A549 (cell line): ENCODE data around the gene BDH1. TPM values are rescaled to one million over a fixed set of nuclear protein-coding genes. Genes with fewer than 3 reads are reported as not detected.
A peak's percentile ranks its signal among the peaks of the same experiment; 100 is the strongest.

Experiments
- ATAC-seq, 2 experiments: fragments of 200-7000 bp in 1 of 2; fragments of >200 bp in 1 of 2; cut with Nextera tagmentation in 1 of 2; cut with Tn5 transposase in 1 of 2; 3 replicates each; pipeline versions ENCODE4 v1.8.0 to v1.9.1; 2018 to 2020; ENCODE audit warnings: mild to moderate bottlenecking in 1 of 2, moderate library complexity in 1 of 2
- CTCF ChIA-PET: fragments of 300-600 bp; sonication (Branson Sonifier 250); formaldehyde crosslinking; extraction: SDS; loops from one replicate; lab custom pipeline; 2021; ENCODE audit warnings: antibody characterized with exemption, inconsistent platforms; lab: Yijun Ruan, JAX
- POLR2A ChIA-PET: fragments of 350-600 bp; formaldehyde crosslinking; extraction: SDS; loops from one replicate; lab custom pipeline; 2021; ENCODE audit warnings: antibody characterized with exemption, inconsistent platforms; lab: Yijun Ruan, JAX
- DNase-seq, 2 experiments: peaks; one replicate each; pipeline versions ENCODE4 v3.0.0 to v3.0.0-alpha.2; 2011 to 2016; ENCODE audit warnings: low read depth in 1 of 2, low spot score in 1 of 2
- FAIRE-seq: peaks from 2 replicates; lab custom pipeline; 2011; peaks lifted over from hg19 to GRCh38; lab: Jason Lieb, UNC
- H3K27ac ChIP-seq, 2 experiments: fragments of >200 bp; sonication (Bioruptor Twin); formaldehyde crosslinking; 3 replicates each; pipeline ENCODE4 v1.5.1; 2016 to 2017
- H3K4me1 ChIP-seq: fragments of >200 bp; sonication (Bioruptor Twin); formaldehyde crosslinking; 3 replicates; pipeline ENCODE4 v1.6.1; 2016
- H3K4me2 ChIP-seq: fragments of >200 bp; sonication (Bioruptor Twin); formaldehyde crosslinking; 3 replicates; pipeline ENCODE4 v1.6.1; 2016
- H3K4me3 ChIP-seq: fragments of >200 bp; sonication (Bioruptor Twin); formaldehyde crosslinking; 3 replicates; pipeline ENCODE4 v1.5.1; 2016
- H3K9me3 ChIP-seq: fragments of >200 bp; sonication (Bioruptor Twin); formaldehyde crosslinking; 3 replicates; pipeline ENCODE4 v1.6.1; 2016
- CHD2 ChIP-seq: fragments of 150-350 bp; IDR thresholded peaks from 2 replicates; pipeline ENCODE4 v1.6.1; 2014; ENCODE audit warnings: low read length; ENCODE audit not compliant: partially characterized antibody
- EHF ChIP-seq: fragments of 250-450 bp; sonication (Bioruptor Pico); IDR thresholded peaks from 2 replicates; pipeline ENCODE4 v1.5.0; 2020; ENCODE audit warnings: mild to moderate bottlenecking
- EHMT2 ChIP-seq: fragments of 200-600 bp; sonication (generic); IDR thresholded peaks from 2 replicates; pipeline ENCODE4 v1.6.1; 2016; ENCODE audit warnings: antibody characterized with exemption, low read depth, mild to moderate bottlenecking, moderate library complexity
- EP300 ChIP-seq, 2 experiments: fragments of >200 bp; sonication (Bioruptor Twin); formaldehyde crosslinking; IDR thresholded peaks; 2 replicates in 1 of 2; 3 replicates in 1 of 2; pipeline ENCODE4 v1.6.1; 2016 to 2017
- FOSB ChIP-seq: fragments of 250-450 bp; sonication (Bioruptor Pico); IDR thresholded peaks from 2 replicates; pipeline ENCODE4 v1.5.0; 2020; ENCODE audit warnings: mild to moderate bottlenecking, moderate library complexity
- FOXS1 ChIP-seq: fragments of 250-450 bp; sonication (Bioruptor Pico); IDR thresholded peaks from 2 replicates; pipeline ENCODE4 v1.5.0; 2020; ENCODE audit warnings: mild to moderate bottlenecking, moderate library complexity
- HDAC2 ChIP-seq: fragments of 200-600 bp; sonication (generic); IDR thresholded peaks from 2 replicates; pipeline ENCODE4 v1.6.1; 2016
- HOXA7 ChIP-seq: fragments of 250-450 bp; sonication (Bioruptor Pico); IDR thresholded peaks from 2 replicates; pipeline ENCODE4 v1.5.0; 2020; ENCODE audit warnings: mild to moderate bottlenecking, moderate library complexity
- HOXB13 ChIP-seq: fragments of 250-450 bp; sonication (Bioruptor Pico); IDR thresholded peaks from 2 replicates; pipeline ENCODE4 v1.5.0; 2020; ENCODE audit warnings: low read depth, mild to moderate bottlenecking, moderate library complexity
- KDM1A ChIP-seq: fragments of 200-600 bp; sonication (generic); IDR thresholded peaks from 2 replicates; pipeline ENCODE4 v1.6.1; 2016; ENCODE audit warnings: low read depth, mild to moderate bottlenecking
- MAFK ChIP-seq: fragments of 450-650 bp; IDR thresholded peaks from 2 replicates; pipeline ENCODE4 v1.6.1; 2014; ENCODE audit not compliant: partially characterized antibody
- MAZ ChIP-seq: fragments of 150-350 bp; IDR thresholded peaks from 2 replicates; pipeline ENCODE4 v1.6.1; 2014; ENCODE audit warnings: antibody characterized with exemption, low read depth, low read length, borderline replicate concordance
- NFE2L2 ChIP-seq: fragments of 150-350 bp; conservative IDR thresholded peaks from 2 replicates; pipeline ENCODE4 v1.6.1; 2014; ENCODE audit warnings: low read length
- NPAS2 ChIP-seq: fragments of 250-450 bp; sonication (Bioruptor Pico); IDR thresholded peaks from 2 replicates; pipeline ENCODE4 v1.8.0; 2022; ENCODE audit warnings: mild to moderate bottlenecking, moderate library complexity, borderline replicate concordance
- NR3C1 ChIP-seq: fragments of >200 bp; sonication (Bioruptor Twin); formaldehyde crosslinking; IDR thresholded peaks from 3 replicates; pipeline ENCODE4 v1.6.1; 2017
- RAD21 ChIP-seq, 2 experiments: fragments of >200 bp in 1 of 2; sonication (Bioruptor Twin) in 1 of 2; formaldehyde crosslinking in 1 of 2; IDR thresholded peaks in 1 of 2; conservative IDR thresholded peaks in 1 of 2; 2 replicates in 1 of 2; 3 replicates in 1 of 2; pipeline ENCODE4 v1.6.1; 2012 to 2018; ENCODE audit warnings: inconsistent platforms in 1 of 2
- RCOR1 ChIP-seq: fragments of 150-350 bp; IDR thresholded peaks from 2 replicates; pipeline ENCODE4 v1.6.1; 2014; ENCODE audit warnings: antibody characterized with exemption, low read length, low read depth
- SMC3 ChIP-seq: fragments of >200 bp; sonication (Bioruptor Twin); formaldehyde crosslinking; IDR thresholded peaks from 3 replicates; pipeline ENCODE4 v1.6.1; 2018; ENCODE audit warnings: inconsistent platforms
- SREBF2 ChIP-seq: fragments of 450-650 bp; IDR thresholded peaks from 2 replicates; pipeline ENCODE4 v1.6.1; 2014; ENCODE audit warnings: mild to moderate bottlenecking, moderate library complexity
- TP53 ChIP-seq: fragments of 250-450 bp; sonication (Bioruptor Pico); IDR thresholded peaks from 2 replicates; pipeline ENCODE4 v1.5.0; 2021; ENCODE audit warnings: mild to moderate bottlenecking, moderate library complexity
- ZC3H11A ChIP-seq: fragments of 450-650 bp; IDR thresholded peaks from 2 replicates; pipeline ENCODE4 v1.6.1; 2014; ENCODE audit warnings: antibody characterized with exemption, mild to moderate bottlenecking
- WGBS: methylation state at CpG from one replicate; pipeline ENCODE4 v1.1.6; 2017; ENCODE audit errors: missing lambda C conversion rate; 5-methylcytosine and 5-hydroxymethylcytosine counted together
- polyA plus RNA-seq, 4 experiments: library from polyadenylated mRNA; depleted of rRNA in 3 of 4; stranded (reverse); fragments of >200 nt; fragmentation: RNase III in 1 of 4; extraction: RNeasy Plus Mini Kit Qiagen cat#74134 plus additional on column Dnase treatment in 1 of 4; gene quantifications; 2 replicates in 3 of 4; 3 replicates in 1 of 4; pipeline ENCODE4 v1.2.3, GENCODE V29; 2011 to 2017
- TF ChIP-seq, protein P1 (sequence below): fragments of 450-650 bp; IDR thresholded peaks from 2 replicates; pipeline ENCODE4 v1.6.1; 2014; ENCODE audit warnings: antibody characterized with exemption
- TF ChIP-seq, protein P2 (sequence below): fragments of >200 bp; sonication (Bioruptor Twin); formaldehyde crosslinking; IDR thresholded peaks from 3 replicates; pipeline ENCODE4 v1.6.1; 2016
- TF ChIP-seq, protein P3 (sequence below): IDR thresholded peaks from 2 replicates; pipeline ENCODE4 v1.6.1; 2012

Gene BDH1
- polyA plus RNA-seq, 2 of the 4 experiments (the other 2 are of a cell fraction) = 3.1 to 4.6 TPM

GRCh38 chr3:197508924-197509775 lies 46.6 kb downstream of the BDH1 start:
- DNase-seq (no peak), FAIRE-seq (no peak), ATAC-seq (no peak)
- 94% methylated on average over 24 of the region's 27 CpGs for WGBS
- CTCF ChIA-PET = interaction anchor here (0.6 to 3.2 kb wide), 34 partner anchors 9 to 587 kb away, joined by 3 to 37 read pairs (median 4); no protein-coding TSS in a partner anchor
- POLR2A ChIA-PET = no interaction called here
- H3K9me3 ChIP-seq = no peaks in the 10 kb centered on the region
- H3K27ac ChIP-seq = peak overlapping the region; percentile 87 to 91
- H3K4me2 ChIP-seq = peak overlapping the region; percentile 92
- no peak for TF ChIP-seq EHMT2
- TF ChIP-seq, protein P1, sequence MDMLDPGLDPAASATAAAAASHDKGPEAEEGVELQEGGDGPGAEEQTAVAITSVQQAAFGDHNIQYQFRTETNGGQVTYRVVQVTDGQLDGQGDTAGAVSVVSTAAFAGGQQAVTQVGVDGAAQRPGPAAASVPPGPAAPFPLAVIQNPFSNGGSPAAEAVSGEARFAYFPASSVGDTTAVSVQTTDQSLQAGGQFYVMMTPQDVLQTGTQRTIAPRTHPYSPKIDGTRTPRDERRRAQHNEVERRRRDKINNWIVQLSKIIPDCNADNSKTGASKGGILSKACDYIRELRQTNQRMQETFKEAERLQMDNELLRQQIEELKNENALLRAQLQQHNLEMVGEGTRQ = no peak
- TF ChIP-seq NFE2L2 = no peak
- TF ChIP-seq NPAS2 (CRISPR knock-in tag) = no peak
- no peak for TF ChIP-seq EP300 (IDR thresholded peaks at IDR 0.05)
- no peak for TF ChIP-seq NR3C1
- no peak for TF ChIP-seq HOXA7 (CRISPR knock-in tag)
- no peak for TF ChIP-seq FOSB (CRISPR knock-in tag)
- TF ChIP-seq RAD21 (conservative IDR thresholded peaks at IDR 0.05 in 1 of 2, IDR thresholded peaks at IDR 0.05 in 1 of 2) = no peak
- TF ChIP-seq HOXB13 (CRISPR knock-in tag) = no peak
- TF ChIP-seq HDAC2 = no peak
- 0 out of 3 replicates have a peak, but pooled peaks cover 17% of the 10 kb centered on the region for H3K4me1 ChIP-seq
- no peak overlapping the region for H3K4me3 ChIP-seq

- no peak for TF ChIP-seq NPAS2 (CRISPR knock-in tag)
- TF ChIP-seq, protein P2, sequence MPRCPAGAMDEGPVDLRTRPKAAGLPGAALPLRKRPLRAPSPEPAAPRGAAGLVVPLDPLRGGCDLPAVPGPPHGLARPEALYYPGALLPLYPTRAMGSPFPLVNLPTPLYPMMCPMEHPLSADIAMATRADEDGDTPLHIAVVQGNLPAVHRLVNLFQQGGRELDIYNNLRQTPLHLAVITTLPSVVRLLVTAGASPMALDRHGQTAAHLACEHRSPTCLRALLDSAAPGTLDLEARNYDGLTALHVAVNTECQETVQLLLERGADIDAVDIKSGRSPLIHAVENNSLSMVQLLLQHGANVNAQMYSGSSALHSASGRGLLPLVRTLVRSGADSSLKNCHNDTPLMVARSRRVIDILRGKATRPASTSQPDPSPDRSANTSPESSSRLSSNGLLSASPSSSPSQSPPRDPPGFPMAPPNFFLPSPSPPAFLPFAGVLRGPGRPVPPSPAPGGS = no peak
- no peak for TF ChIP-seq ZC3H11A
- no peak for TF ChIP-seq HOXA7 (CRISPR knock-in tag)
- no peak for TF ChIP-seq MAZ
- TF ChIP-seq NFE2L2 = no peak
- TF ChIP-seq EHF (CRISPR knock-in tag) = no peak
- TF ChIP-seq RCOR1 = no peak
- no peak for TF ChIP-seq SMC3
- no peak for TF ChIP-seq SREBF2
- TF ChIP-seq FOXS1 (CRISPR knock-in tag) = no peak
- no peak for TF ChIP-seq KDM1A
- no peak for TF ChIP-seq MAFK
- TF ChIP-seq TP53 = no peak
- TF ChIP-seq, protein P3, sequence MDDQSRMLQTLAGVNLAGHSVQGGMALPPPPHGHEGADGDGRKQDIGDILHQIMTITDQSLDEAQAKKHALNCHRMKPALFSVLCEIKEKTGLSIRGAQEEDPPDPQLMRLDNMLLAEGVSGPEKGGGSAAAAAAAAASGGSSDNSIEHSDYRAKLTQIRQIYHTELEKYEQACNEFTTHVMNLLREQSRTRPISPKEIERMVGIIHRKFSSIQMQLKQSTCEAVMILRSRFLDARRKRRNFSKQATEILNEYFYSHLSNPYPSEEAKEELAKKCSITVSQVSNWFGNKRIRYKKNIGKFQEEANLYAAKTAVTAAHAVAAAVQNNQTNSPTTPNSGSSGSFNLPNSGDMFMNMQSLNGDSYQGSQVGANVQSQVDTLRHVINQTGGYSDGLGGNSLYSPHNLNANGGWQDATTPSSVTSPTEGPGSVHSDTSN = no peak
- no peak for TF ChIP-seq CHD2
- POLR2A ChIA-PET = no interaction called here
- no peaks in the 10 kb centered on the region for H3K9me3 ChIP-seq
- ATAC-seq (no peak), DNase-seq (no peak), FAIRE-seq (no peak)
- CTCF ChIA-PET = interaction anchor here (1.8 to 3.1 kb wide), 3 partner anchors 8 to 251 kb away, joined by 6 to 26 read pairs (median 16); no protein-coding TSS in a partner anchor
- H3K27ac ChIP-seq = peak overlapping the region in 1 of 2 experiments; percentile 60; a peak in 2 of 6 replicates
- H3K4me1 ChIP-seq = 0 out of 3 replicates have a peak, but pooled peaks cover 21% of the 10 kb centered on the region
- no peak overlapping the region for H3K4me2 ChIP-seq
- no peak overlapping the region for H3K4me3 ChIP-seq
- 100% methylated on average over 2 of the region's 6 CpGs for WGBS
Measured at GRCh38 chr3:197508461-197508860, 47.3 kb downstream of the BDH1 start.
